H1 (cell line): ENCODE data around the gene WDFY1. TPM values are rescaled to one million over a fixed set of nuclear protein-coding genes. Genes with fewer than 3 reads are reported as not detected.

Experiments
- CTCF ChIA-PET: fragments of 300-600 bp; sonication (Branson Sonifier 250); formaldehyde crosslinking; loops from one replicate; lab custom pipeline; 2021; ENCODE audit not compliant: partially characterized antibody; lab: Charles Lee
- POLR2A ChIA-PET: fragments of 300-600 bp; sonication (Branson Sonifier 250); formaldehyde crosslinking; loops from one replicate; lab custom pipeline; 2021; ENCODE audit warnings: inconsistent platforms; ENCODE audit not compliant: partially characterized antibody; lab: Charles Lee
- DNase-seq, 2 experiments: peaks; one replicate each; pipeline versions ENCODE4 v3.0.0 to v3.0.0-alpha.2; 2010 to 2022; ENCODE audit warnings: low spot score in 2 of 2, low read depth in 1 of 2, mixed read lengths in 1 of 2
- FAIRE-seq: peaks from 2 replicates; lab custom pipeline; 2011; peaks lifted over from hg19 to GRCh38; lab: Jason Lieb, UNC
- H2AFZ ChIP-seq: 2 replicates; pipeline ENCODE4 v1.8.1; 2012; ENCODE audit warnings: low read length, inconsistent platforms
- H2AK5ac ChIP-seq: 2 replicates; pipeline ENCODE4 v1.6.1; 2013; ENCODE audit warnings: low read depth, low read length
- H2BK120ac ChIP-seq: replicated peaks from 2 replicates; pipeline ENCODE3; 2013; ENCODE audit warnings: low read depth, low read length, inconsistent platforms
- H2BK12ac ChIP-seq: 2 replicates; pipeline ENCODE4 v1.6.1; 2013; ENCODE audit warnings: low read depth, low read length
- H2BK15ac ChIP-seq: 2 replicates; pipeline ENCODE4 v1.6.1; 2013; ENCODE audit warnings: low read length
- H2BK20ac ChIP-seq: 2 replicates; pipeline ENCODE4 v1.6.1; 2013; ENCODE audit warnings: low read length
- H2BK5ac ChIP-seq: 2 replicates; pipeline ENCODE4 v1.6.1; 2013; ENCODE audit warnings: low read depth, low read length
- H3K14ac ChIP-seq: 2 replicates; pipeline ENCODE4 v1.6.1; 2013; ENCODE audit warnings: inconsistent platforms; ENCODE audit not compliant: insufficient read length
- H3K18ac ChIP-seq: 2 replicates; pipeline ENCODE4 v1.6.1; 2013; ENCODE audit warnings: low read length; ENCODE audit errors: extremely low read depth
- H3K23ac ChIP-seq: 2 replicates; pipeline ENCODE4 v1.6.1; 2013; ENCODE audit warnings: inconsistent platforms; ENCODE audit not compliant: insufficient read length
- H3K23me2 ChIP-seq: 2 replicates; pipeline ENCODE4 v1.6.1; 2013; ENCODE audit warnings: low read depth, low read length
- H3K27ac ChIP-seq: 2 replicates; pipeline ENCODE4 v1.6.1; 2011; ENCODE audit warnings: low read depth, low read length, inconsistent platforms
- H3K27me3 ChIP-seq, 4 experiments: replicated peaks in 1 of 4; 1 replicate in 1 of 4; 2 replicates in 3 of 4; pipeline versions ENCODE4 v1.6.1 to v1.8.1; 2011 to 2013; ENCODE audit warnings: low read length in 3 of 4, mild to moderate bottlenecking in 3 of 4, inconsistent platforms in 2 of 4, mixed read lengths in 2 of 4, moderate library complexity in 1 of 4; ENCODE audit not compliant: control insufficient read depth in 3 of 4, insufficient read depth in 3 of 4; ENCODE audit errors: extremely low read depth in 1 of 4
- H3K36me3 ChIP-seq, 4 experiments: 2 replicates each; pipeline versions ENCODE4 v1.6.1 to v1.8.1; 2011 to 2013; ENCODE audit warnings: mild to moderate bottlenecking in 4 of 4, low read length in 3 of 4, moderate library complexity in 2 of 4, control low read depth in 1 of 4, inconsistent platforms in 1 of 4; ENCODE audit not compliant: insufficient read depth in 4 of 4, control insufficient read depth in 2 of 4
- H3K4ac ChIP-seq: replicated peaks from 2 replicates; pipeline ENCODE3; 2013; ENCODE audit warnings: low read length, low read depth, mixed read lengths, inconsistent platforms; ENCODE audit not compliant: insufficient read length
- H3K4me1 ChIP-seq, 4 experiments: replicated peaks in 1 of 4; 1 replicate in 1 of 4; 2 replicates in 3 of 4; pipeline versions ENCODE4 v1.6.1 to v1.8.1; 2011 to 2013; ENCODE audit warnings: low read length in 3 of 4, inconsistent platforms in 2 of 4, mixed read lengths in 1 of 4; ENCODE audit not compliant: insufficient read depth in 4 of 4, control insufficient read depth in 3 of 4
- H3K4me2 ChIP-seq, 2 experiments: 2 replicates each; pipeline versions ENCODE4 v1.6.1 to v1.8.1; 2011 to 2013; ENCODE audit warnings: low read depth in 2 of 2, low read length in 2 of 2, control low read depth in 1 of 2, inconsistent platforms in 1 of 2, mild to moderate bottlenecking in 1 of 2; ENCODE audit not compliant: insufficient read depth in 1 of 2
- H3K4me3 ChIP-seq, 4 experiments: fragments of 200-600, 300-600 bp in 1 of 4; sonication (generic), shearing (Covaris generic), sonication (Bioruptor Twin) in 1 of 4; 2 replicates each; pipeline versions ENCODE4 v1.5.1 to v1.8.1; 2011 to 2016; ENCODE audit warnings: low read length in 4 of 4, low read depth in 3 of 4, control low read depth in 2 of 4, inconsistent platforms in 2 of 4, mild to moderate bottlenecking in 2 of 4, mixed read lengths in 1 of 4, moderate library complexity in 1 of 4; ENCODE audit not compliant: insufficient read depth in 2 of 4; ENCODE audit errors: extremely low read depth in 1 of 4
- H3K56ac ChIP-seq: replicated peaks from 2 replicates; pipeline ENCODE3; 2013; ENCODE audit warnings: low read depth, mild to moderate bottlenecking, mixed read lengths, low read length, inconsistent platforms; ENCODE audit not compliant: insufficient read length
- H3K79me1 ChIP-seq: 2 replicates; pipeline ENCODE4 v1.6.1; 2013; ENCODE audit warnings: low read depth, low read length, control low read depth
- H3K79me2 ChIP-seq, 2 experiments: 2 replicates each; pipeline versions ENCODE4 v1.6.1 to v1.8.1; 2012 to 2013; ENCODE audit warnings: low read length in 2 of 2, mild to moderate bottlenecking in 2 of 2, inconsistent platforms in 1 of 2; ENCODE audit not compliant: insufficient read depth in 2 of 2, control insufficient read depth in 1 of 2
- H3K9ac ChIP-seq, 4 experiments: replicated peaks in 1 of 4; 1 replicate in 1 of 4; 2 replicates in 3 of 4; pipeline versions ENCODE4 v1.6.1 to v1.8.1; 2011 to 2013; ENCODE audit warnings: low read depth in 3 of 4, low read length in 3 of 4, control low read depth in 2 of 4, mild to moderate bottlenecking in 2 of 4, moderate library complexity in 2 of 4, inconsistent platforms in 1 of 4; ENCODE audit errors: extremely low read depth in 1 of 4
- H3K9me3 ChIP-seq, 2 experiments: 2 replicates each; pipeline versions ENCODE4 v1.6.1 to v1.8.1; 2012 to 2013; ENCODE audit warnings: mild to moderate bottlenecking in 2 of 2, moderate library complexity in 2 of 2, control low read depth in 1 of 2, inconsistent platforms in 1 of 2, low read depth in 1 of 2, low read length in 1 of 2, mixed read lengths in 1 of 2; ENCODE audit not compliant: insufficient read depth in 2 of 2
- H4K20me1 ChIP-seq, 2 experiments: replicated peaks in 1 of 2; 2 replicates each; pipeline versions ENCODE3 to v1.8.1; 2011 to 2013; ENCODE audit warnings: inconsistent platforms in 2 of 2, low read length in 2 of 2, mild to moderate bottlenecking in 1 of 2; ENCODE audit not compliant: insufficient read depth in 2 of 2, control insufficient read depth in 1 of 2
- H4K5ac ChIP-seq: 2 replicates; pipeline ENCODE4 v1.6.1; 2013; ENCODE audit warnings: low read length, low read depth, mixed read lengths, inconsistent platforms; ENCODE audit not compliant: insufficient read length
- H4K8ac ChIP-seq: 2 replicates; pipeline ENCODE4 v1.8.0; 2013; ENCODE audit warnings: mild to moderate bottlenecking, moderate library complexity, low read length, inconsistent platforms; ENCODE audit not compliant: insufficient read depth; ENCODE audit errors: extremely low read depth
- H4K91ac ChIP-seq: replicated peaks from 2 replicates; pipeline ENCODE3; 2013; ENCODE audit warnings: low read length, mixed read lengths, inconsistent platforms; ENCODE audit not compliant: insufficient read length
- BACH1 ChIP-seq: IDR thresholded peaks from 2 replicates; pipeline ENCODE4 v1.6.1; 2012; ENCODE audit warnings: low read length, improper control_type of control experiment
- BCL11A ChIP-seq, 2 experiments: IDR thresholded peaks; one replicate each; pipeline ENCODE4 v1.6.1; 2011; ENCODE audit warnings: low read depth in 2 of 2, low read length in 2 of 2, mild to moderate bottlenecking in 2 of 2
- CBX5 ChIP-seq: fragments of 300-800, 300-1000 bp; sonication (generic); IDR thresholded peaks from 2 replicates; pipeline ENCODE4 v1.7.1; 2016; ENCODE audit warnings: antibody characterized with exemption, low read length, low read depth
- KDM5A ChIP-seq: fragments of 200-600 bp; IDR thresholded peaks from 2 replicates; pipeline ENCODE4 v1.7.1; 2012; ENCODE audit warnings: mild to moderate bottlenecking, low read length, inconsistent platforms, mixed read lengths
- NRF1 ChIP-seq: IDR thresholded peaks from 2 replicates; pipeline ENCODE4 v1.6.1; 2011; ENCODE audit warnings: mild to moderate bottlenecking, low read depth, low read length, improper control_type of control experiment
- RFX5 ChIP-seq: IDR thresholded peaks from 2 replicates; pipeline ENCODE4 v1.6.1; 2011; ENCODE audit warnings: low read depth, low read length, improper control_type of control experiment, borderline replicate concordance
- WGBS, 2 experiments: shearing (Covaris generic) in 1 of 2; methylation state at CpG; one replicate each; pipeline versions ENCODE4 v1.1.6 to v1.1.7; 2013 to 2015; ENCODE audit warnings: low lambda C conversion rate in 2 of 2, mixed read lengths in 2 of 2, inconsistent platforms in 1 of 2, low coverage in 1 of 2, missing lambda C conversion rate in 1 of 2; ENCODE audit not compliant: insufficient replicate concordance in 2 of 2, insufficient coverage in 1 of 2, insufficient read length in 1 of 2; ENCODE audit errors: extremely low coverage in 1 of 2, missing lambda C conversion rate in 1 of 2; 5-methylcytosine and 5-hydroxymethylcytosine counted together
- polyA plus RNA-seq, 7 experiments: library from polyadenylated mRNA; depleted of rRNA in 3 of 7; stranded (reverse) in 5 of 7; unstranded in 2 of 7; fragments of >200 nt in 5 of 7; fragments of 200-250 nt in 2 of 7; gene quantifications; 1 replicate in 5 of 7; 2 replicates in 1 of 7; 4 replicates in 1 of 7; pipeline versions ENCODE4 v1.2.1 to v1.2.3, GENCODE V29; 2011 to 2013; ENCODE audit warnings: missing spikeins in 2 of 7, mixed read lengths in 2 of 7
- total RNA-seq: library from RNA; stranded (reverse); fragmentation: NEBNext Ultra II Directional; extraction: Animal tissue kit (Norgen Biotek cat#: 25700); gene quantifications from 2 replicates; pipeline ENCODE4 v1.2.1, GENCODE V29; 2021
- TF ChIP-seq, protein P1 (sequence below): IDR thresholded peaks from 2 replicates; pipeline ENCODE4 v1.6.1; 2012; ENCODE audit warnings: low read length, inconsistent platforms
- TF ChIP-seq, protein P2 (sequence below): IDR thresholded peaks from 2 replicates; pipeline ENCODE4 v1.6.1; 2012; ENCODE audit warnings: inconsistent platforms
- TF ChIP-seq, protein P3 (sequence below): IDR thresholded peaks from 2 replicates; pipeline ENCODE4 v1.6.1; 2011; ENCODE audit warnings: low read length, improper control_type of control experiment

WDFY1 gene
- total and polyA plus RNA-seq, 2 of the 8 experiments (the other 6 are each of a cell fraction or from before 2014, with no cell fraction given) = 68.4 to 94.7 TPM

DNA sequence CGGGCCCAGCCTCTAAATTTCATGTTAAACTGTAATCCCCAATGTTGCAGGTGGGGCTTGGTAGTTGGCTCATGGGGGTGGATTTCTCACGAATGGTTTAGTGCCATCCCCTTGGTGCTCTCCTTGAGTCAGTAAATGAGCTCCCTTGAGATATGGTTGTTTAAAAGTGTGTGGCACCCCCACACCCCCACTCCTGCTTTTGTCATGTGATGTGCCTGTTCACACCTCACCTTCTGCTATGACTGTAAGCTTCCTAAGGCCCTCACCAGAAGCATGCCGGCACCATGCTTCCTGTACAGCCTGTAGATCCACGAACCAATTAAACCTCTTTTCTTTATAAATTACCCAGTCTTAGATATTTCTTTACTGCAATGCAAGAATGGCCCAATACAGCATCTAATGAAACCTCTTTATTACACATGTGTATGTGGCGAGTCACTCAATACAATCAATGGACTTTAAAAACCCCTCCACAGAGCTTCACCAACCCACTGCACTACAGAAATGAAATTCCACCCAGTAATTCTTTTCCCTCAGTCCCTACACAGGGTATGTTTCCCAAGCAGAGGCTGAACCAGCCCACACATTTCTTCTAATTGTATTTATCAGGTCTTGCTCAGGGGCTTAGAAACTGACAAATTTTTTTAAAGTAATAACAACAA is 47.3 kb downstream of the WDFY1 start:
- H3K9me3 ChIP-seq = no peaks in the 10 kb centered on the region
- no peak overlapping the region for H2BK12ac ChIP-seq
- FAIRE-seq (no peak), DNase-seq (no peak)
- H3K4me2 ChIP-seq = no peak overlapping the region
- no peak overlapping the region for H2BK20ac ChIP-seq
- no peak overlapping the region for H3K4me3 ChIP-seq
- no peaks in the 10 kb centered on the region for H3K23me2 ChIP-seq
- H4K8ac ChIP-seq = no peak overlapping the region
- no peak overlapping the region for H3K9ac ChIP-seq
- H2AFZ ChIP-seq = no peak overlapping the region
- H3K4me1 ChIP-seq = peaks cover 0 to 4% (median 0%) of the 10 kb centered on the region in 4 experiments; a peak in 1 of 7 replicates
- ChIA-PET POLR2A (interaction anchor here (1.2 kb wide), 1 partner anchor 11 kb away, joined by 3 read pairs; no protein-coding TSS in a partner anchor), CTCF (interaction anchor here (0.8 kb wide), 1 partner anchor 118 kb away, joined by 3 read pairs; no protein-coding TSS in a partner anchor)
- H3K14ac ChIP-seq = no peak overlapping the region
- no peak overlapping the region for H4K5ac ChIP-seq
- no peak overlapping the region for H3K18ac ChIP-seq
- no peaks in the 10 kb centered on the region for H3K79me2 ChIP-seq
- H3K36me3 ChIP-seq = peaks cover 11 to 61% (median 25%) of the 10 kb centered on the region in 4 experiments
- no peak overlapping the region for H2AK5ac ChIP-seq
- no peaks in the 10 kb centered on the region for H3K27me3 ChIP-seq
- no peak overlapping the region for H3K4ac ChIP-seq
- no peaks in the 10 kb centered on the region for H3K79me1 ChIP-seq
- H2BK15ac ChIP-seq = no peak overlapping the region
- no peak overlapping the region for H2BK120ac ChIP-seq
- 93% methylated on average over 5 of the region's 5 CpGs; no CpG with 5 or more reads in 1 of the 2 experiments for whole genome bisulfite sequencing, 2 experiments
- H3K27ac ChIP-seq = no peak overlapping the region
- no peaks in the 10 kb centered on the region for H4K20me1 ChIP-seq
- no peak overlapping the region for H3K56ac ChIP-seq
- no peak overlapping the region for H4K91ac ChIP-seq
- no peak overlapping the region for H2BK5ac ChIP-seq
- H3K23ac ChIP-seq = no peak overlapping the region
- TF ChIP-seq, protein P1, sequence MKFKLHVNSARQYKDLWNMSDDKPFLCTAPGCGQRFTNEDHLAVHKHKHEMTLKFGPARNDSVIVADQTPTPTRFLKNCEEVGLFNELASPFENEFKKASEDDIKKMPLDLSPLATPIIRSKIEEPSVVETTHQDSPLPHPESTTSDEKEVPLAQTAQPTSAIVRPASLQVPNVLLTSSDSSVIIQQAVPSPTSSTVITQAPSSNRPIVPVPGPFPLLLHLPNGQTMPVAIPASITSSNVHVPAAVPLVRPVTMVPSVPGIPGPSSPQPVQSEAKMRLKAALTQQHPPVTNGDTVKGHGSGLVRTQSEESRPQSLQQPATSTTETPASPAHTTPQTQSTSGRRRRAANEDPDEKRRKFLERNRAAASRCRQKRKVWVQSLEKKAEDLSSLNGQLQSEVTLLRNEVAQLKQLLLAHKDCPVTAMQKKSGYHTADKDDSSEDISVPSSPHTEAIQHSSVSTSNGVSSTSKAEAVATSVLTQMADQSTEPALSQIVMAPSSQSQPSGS = no peak
- no peak for TF ChIP-seq CBX5
- no peak for TF ChIP-seq KDM5A
- no peak for TF ChIP-seq BACH1
- no peak for TF ChIP-seq NRF1
- no peak for TF ChIP-seq RFX5
- TF ChIP-seq, protein P2, sequence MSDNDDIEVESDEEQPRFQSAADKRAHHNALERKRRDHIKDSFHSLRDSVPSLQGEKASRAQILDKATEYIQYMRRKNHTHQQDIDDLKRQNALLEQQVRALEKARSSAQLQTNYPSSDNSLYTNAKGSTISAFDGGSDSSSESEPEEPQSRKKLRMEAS = no peak
- TF ChIP-seq, protein P3, sequence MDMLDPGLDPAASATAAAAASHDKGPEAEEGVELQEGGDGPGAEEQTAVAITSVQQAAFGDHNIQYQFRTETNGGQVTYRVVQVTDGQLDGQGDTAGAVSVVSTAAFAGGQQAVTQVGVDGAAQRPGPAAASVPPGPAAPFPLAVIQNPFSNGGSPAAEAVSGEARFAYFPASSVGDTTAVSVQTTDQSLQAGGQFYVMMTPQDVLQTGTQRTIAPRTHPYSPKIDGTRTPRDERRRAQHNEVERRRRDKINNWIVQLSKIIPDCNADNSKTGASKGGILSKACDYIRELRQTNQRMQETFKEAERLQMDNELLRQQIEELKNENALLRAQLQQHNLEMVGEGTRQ = no peak
- TF ChIP-seq BCL11A (IDR thresholded peaks at IDR 0.05; ENCODE audit: low read depth in 2 of 2, low read length in 2 of 2) = no peak
